SHP77 (cell line): Measurements from ENCODE around the gene DPYSL3.

ENCODE experiments used
- DNase-seq, 2 experiments: peaks; one replicate each; lab custom pipeline; 2025; lab: John Stamatoyannopoulos, UW

DPYSL3 gene

DNA sequence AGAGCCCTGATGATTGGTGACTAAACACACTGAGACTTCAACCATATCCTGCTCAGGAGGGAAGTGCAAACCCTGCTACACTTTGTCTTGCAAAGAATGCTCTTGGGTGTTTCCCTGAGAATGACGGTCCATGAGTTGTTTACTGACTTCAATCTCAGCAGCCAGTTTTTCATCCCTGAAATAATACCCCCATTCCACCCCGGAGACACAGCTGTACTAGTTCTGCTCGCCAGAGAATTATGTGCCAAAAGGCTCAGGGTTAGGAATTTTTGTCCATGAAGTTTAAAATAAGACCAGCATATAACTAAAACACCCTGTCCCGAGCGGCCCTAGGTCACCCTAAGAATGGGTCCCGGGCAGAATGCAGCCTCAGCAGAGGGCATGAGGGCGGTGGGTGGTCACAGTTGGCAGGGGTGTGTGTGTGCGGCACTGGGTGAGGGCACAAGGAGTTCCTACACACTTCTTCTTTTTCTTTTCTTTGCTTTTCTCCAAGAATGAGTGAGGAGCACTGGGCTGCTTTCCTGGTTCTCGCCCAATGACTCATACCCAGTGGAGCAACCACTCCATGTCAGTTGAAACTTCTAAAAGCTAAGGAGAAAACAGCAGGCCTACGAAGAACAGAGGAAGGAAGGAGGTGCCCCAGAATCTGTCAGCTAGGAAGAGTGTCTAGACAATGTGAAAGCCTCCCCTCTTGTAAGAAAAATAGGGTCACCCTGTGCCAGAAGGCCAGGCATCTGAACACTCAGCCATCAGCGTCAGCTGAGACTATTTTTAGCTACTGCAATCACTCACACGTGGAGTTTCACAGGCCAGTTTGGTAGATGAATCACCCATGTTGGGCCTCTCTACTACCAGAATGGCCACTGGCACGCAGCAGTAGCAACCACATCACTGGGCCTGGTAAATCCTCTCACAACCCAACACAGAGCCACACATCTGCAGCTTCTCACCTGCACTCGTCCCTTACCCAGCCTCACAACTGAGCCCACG lies 105.9 kb downstream of the DPYSL3 start:
- DNase-seq: no peak

DNA sequence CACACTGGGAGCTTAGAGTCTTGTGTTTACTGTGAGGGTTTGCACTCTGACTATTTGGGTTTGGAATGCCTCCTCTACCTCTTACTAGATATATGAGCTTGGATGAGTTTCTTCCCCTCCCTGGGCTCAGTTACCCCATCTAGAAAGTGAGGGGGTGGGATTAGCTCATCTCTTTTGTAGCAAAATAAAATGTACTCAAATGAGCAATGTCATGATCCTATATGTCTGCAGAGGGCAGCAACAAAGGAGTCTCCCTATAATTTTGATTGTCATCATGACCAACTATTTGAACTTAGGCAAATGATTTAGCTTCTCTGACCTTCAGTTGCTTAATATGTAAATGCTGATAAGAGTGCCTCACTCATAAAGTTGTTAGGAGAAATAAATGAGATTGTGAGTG lies 109.0 kb downstream of the DPYSL3 start:
- DNase-seq: no peak

DNA sequence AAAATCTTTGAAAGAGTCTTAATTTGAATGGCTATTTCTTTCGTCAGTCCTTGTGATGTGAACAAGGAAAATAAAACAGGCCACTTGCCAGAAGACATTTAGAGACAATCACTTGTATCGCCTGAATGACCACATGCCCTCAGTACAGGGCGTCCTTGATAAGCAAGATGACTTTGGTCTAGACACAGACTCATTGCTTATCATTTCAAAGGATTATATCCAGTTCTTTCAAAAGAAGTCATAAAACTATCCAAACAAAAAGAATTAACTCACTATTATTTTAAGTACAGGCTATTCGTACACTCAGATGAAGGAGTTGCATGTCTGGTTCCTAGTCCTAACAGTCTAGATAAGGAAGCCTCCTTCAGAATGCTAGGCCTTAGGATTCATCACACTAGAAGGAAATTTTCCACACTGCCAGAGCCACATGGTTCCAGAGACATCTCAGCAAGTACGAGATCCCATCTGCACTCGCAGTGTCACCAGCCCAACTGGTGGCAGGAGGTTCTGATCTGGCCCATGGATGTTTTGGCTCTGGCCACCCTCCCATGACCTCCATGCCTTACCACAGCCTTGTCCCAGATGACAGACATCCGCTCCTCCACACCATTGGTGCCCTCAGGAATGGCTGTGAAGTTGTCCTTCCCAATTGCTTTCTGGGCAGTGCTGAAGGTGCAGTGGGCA lies 109.6 kb downstream of the DPYSL3 start:
- DNase-seq: no peak

DNA sequence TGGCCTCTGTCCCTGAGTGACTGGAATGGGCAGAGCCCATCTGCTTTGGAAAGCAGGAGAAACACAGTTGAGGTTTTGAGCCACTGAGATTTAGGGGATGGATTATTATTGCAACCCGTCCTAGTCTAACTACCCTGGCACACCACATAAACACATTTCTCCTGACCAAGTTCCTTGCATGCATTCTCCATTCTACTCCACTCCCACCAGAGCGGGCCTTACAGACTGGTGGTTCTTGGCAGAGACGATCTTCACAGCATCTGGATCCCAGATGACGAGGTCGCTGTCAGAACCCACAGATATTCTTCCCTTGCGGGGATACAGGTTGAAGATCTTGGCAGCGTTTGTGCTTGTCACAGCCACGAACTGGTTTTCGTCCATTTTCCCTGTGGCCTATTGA lies 111.0 kb downstream of the DPYSL3 start:
- DNase-seq: no peak

DNA sequence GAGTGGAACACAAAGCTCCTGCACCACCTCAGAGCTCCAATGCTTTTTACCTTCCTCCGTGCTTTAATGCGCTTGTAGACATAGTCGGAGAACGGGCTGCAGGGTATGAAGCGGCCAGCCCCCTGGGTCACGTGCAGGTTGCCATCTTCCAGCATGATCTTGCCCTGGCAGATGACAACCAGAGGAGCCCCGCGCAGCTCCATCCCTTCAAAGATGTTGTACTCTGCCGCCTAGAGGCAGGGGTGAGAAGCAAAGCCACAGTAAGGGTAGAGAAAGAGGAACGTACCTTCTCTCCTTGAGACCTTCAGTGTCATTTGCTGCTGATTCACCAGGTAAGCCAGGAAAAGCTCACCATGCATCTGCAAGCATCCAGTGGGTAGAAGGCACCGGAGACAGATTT lies 112.3 kb downstream of the DPYSL3 start:
- DNase-seq: no peak

DNA sequence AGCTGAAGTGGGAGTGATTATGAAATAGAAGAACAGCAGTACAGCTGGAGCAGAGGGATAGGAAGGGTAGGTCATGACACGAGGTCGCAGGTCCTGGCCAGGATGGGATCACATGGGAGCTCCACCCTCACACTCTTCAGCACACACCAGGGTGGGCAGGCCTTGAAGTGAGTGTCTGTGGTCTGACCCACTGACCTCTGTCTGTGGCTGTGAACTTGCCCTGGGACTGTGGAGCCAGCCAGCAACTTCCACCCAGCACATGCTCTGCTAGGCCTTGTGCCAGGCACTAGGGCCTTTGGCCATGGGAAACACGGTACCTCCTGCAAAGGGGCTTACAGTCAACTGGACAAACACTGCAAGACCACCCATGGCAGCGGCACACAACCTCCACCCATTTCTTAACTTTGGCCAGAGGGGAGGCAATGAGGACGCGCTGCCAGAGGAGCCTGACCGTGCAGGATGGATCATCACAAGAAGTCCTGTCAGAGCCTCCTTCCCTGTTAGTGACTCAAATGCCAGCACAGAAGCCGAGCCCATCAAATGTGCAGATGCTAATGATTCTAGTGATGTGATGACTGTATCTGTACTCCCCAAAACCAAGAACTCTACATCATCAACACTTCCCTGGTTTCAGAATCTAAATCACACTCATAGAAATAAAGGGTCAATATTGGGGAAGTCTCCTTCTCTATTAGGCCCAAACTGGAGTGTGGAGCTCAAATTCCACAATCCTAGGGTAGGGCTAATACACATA lies 113.6 kb downstream of the DPYSL3 start:
- no peak for DNase-seq

DNA sequence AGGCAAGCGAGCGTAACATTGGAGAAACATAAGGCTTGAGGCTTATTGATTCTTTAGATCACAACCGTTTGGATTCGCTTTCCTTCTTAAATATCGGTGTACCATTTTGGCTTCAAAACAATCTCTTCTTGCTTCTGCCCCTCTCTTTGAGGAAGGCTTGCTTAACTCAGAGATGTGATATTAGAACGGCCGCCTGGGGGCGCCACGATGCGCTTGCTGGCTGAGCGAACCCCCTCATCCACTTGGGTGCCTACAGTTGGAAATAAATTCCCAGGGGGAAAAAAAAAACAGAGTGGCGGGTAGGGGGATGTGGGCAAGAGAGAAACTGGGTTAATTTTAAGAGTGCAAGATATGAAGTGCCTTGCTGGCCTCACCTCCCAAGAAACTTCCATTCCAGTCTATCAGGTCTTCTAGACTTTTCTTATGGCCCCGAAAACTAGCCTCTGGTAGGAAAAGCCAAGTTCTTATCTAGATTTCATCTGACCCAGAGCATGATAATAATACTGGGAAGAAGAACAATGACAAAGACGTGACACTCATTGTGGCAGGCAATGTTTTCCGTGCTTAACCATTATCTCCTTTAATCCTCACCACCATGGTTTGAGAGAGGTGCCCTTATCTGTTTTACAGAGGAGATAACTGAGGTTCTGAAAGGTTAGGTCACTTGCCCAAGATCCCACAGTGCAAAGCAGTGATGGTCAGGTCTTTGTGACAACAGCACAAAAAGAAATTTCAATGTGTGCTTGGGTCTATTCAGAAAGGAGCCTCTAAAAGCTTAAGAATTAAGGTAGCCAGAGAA lies 115.8 kb downstream of the DPYSL3 start:
- no peak for DNase-seq

DNA sequence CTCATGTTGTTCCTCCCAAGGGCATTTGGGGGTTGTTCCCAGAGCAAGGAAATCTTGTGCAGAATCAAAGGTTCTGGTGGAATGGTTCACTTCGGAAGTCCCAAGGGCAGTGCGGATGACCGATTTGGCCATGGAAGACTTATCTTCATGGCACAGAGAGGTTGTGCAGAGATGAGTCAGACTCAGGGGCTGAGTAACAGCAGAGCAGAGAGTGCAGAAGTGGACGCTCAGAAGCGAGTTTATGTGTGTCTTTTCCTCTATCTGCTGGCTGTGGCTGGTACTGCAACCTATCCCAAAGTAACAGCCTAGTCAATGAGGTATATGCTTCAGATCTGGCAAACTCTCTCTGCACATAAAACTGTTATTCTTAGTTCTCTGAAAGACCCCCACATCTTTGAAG lies 118.1 kb downstream of the DPYSL3 start:
- peak in 1 of 2 experiments; percentile 9 for DNase-seq

DNA sequence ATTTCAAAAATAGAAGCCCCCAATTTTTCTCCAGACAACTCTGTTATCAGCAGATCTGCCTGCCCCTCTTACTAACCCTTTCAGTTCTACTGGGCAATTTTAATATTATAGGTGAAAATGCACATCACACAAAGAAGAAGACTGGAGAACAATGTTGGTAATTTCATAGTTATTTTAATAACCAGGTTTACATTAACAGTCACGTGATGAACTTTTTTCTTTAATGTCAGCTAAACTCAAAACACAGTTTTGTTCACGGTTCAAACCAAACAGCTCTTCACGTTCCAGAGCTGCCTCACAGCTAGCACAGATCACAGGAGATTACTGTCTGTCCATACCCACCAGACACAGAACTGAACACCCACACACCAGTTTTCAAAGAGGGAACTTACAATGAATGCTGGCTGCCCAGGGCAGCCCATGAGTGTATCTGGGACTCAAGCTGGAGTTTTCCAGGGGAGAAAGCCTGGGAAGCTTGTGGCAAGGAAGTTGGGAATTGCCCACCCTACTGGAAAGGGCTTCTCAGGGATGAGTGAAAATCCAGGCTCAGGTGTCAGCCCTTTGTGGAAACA lies 119.1 kb downstream of the DPYSL3 start:
- DNase-seq: no peak

DNA sequence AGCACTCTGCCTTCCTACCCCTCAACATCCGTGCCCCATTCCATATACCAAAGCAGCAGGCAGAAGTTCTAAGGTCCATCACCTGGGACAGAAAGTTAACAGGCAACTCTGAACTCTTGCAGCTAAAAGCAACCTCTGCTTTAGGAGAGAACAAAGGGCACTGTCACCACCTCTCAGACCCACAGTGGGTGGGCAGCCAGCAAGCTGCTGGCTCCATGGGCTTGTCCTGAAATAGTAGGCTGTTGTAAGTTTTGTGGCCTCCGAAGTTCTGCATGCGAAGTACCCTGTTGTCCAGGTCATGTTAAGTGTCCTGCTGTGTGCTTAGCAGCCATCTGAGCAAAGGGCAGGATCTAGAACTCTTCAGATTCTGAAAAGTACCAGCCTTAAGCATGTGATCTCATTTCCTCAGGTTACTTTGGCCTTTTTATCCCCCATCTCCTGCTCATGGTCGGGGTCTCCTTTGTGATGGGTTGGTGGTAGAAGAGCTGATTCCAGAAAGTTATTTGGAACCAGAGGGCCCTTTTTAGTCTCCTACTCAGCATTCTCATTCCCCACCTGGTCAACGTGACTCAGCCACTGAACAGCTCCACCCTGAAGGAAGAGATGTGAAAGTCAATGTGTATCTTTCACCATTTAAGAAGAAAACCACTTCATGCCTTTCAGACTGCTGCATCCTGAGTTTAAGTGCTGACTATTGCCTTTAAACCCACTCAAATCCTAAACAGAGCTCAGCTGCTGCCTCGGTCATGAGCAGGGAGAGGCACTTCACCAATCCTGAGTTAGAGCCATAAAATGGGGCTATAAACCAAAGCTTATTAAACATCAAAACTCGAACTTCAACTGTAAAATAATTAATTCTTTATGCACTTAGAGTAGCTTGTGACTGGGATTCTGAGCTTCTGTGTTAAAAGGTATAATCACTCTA lies 121.4 kb downstream of the DPYSL3 start:
- no peak for DNase-seq

DNA sequence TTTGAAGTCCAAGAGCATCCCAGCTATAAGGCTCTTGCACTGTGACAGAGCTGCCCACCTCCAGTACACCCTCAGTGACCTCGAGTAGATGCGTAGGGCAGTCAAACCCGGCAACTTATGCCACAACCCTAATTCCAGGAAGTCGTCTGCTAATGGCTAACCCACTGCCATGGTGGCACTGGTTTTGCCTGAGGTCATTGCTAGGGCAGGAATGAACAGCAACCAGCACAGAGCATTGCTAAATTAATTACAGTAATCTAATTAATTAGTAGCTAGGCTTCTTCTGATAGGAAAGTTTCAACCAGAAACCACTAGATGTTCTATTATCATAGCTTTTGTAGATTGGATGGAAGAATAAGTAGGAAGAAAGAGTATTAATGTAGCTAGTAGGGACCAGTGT lies 122.8 kb downstream of the DPYSL3 start:
- no peak for DNase-seq

DNA sequence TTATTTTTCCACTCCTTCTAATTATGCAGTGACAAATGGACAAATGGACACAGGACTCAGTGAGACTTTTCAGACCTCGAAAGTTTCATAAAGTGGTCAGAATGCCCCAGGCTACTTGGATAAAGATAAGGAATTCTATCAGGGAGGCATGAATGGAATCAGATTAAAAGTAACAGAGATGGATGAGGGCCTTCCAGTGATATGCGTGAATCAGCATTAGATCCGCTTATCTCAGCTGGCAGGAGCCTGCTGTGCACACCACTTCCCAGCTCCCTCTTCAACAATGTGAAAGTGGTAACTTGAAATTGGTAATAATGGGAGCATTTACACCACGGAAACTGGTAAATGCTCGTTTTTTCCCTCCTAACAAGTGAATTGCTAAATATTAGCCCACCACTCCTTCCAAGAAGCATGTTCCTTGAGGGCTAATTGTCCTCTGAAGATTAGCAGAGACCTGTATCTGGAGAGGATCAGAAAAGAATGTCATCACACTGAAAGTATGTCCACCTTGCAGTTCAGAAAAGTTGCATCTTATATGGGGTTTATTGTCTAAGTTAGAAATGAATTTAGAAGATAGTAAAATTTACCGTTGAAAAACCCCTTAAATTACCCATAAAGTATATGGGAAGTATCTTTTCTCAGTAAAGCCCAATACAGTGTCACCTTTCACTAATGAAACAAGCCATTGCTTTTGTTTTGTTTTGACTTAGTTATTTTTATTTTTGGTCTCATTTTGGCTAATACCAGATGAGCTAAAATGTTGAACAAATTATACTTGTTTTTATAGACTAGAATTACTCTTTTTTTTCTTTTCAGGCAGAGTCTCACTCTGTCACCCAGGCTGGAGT lies 125.3 kb downstream of the DPYSL3 start:
- no peak for DNase-seq

DNA sequence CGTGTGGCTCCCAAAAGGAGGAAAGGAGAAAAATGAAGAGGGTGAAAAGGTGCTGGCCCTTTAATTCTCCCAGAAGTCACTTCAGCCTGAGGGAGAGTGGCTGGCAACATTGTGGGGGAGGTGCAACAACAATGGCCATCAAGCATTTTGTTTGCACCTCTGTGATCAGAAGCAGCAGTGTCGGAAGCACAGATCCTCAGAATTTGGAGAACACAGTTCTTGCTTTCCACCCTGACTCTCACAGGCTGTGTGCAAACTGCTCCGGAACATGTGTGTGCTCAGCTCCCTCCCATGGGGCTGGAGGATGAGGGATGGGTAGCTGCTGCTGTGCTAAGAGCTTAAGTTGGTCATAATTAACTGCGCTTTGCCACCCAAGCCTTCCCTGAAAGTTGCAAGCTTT lies 127.1 kb downstream of the DPYSL3 start:
- no peak for DNase-seq

DNA sequence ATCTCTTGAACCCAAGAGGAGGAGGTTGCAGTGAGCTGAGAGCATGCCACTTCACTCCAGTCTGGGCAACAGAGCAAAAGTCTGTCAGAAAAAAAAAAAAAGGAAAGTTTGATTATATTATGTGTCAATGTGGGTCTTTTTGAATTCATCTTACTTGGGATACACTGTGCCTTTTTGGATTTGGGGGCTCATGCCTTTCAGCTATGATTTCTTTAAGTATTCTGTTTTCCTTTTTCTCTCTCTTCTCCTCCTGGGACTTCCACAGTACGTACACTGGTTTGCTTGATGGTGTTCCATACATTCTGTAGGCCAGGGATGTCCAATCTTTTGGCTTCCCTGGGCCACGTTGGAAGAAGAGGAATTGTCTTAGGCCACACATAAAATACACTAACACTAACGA lies 128.3 kb downstream of the DPYSL3 start:
- no peak for DNase-seq

DNA sequence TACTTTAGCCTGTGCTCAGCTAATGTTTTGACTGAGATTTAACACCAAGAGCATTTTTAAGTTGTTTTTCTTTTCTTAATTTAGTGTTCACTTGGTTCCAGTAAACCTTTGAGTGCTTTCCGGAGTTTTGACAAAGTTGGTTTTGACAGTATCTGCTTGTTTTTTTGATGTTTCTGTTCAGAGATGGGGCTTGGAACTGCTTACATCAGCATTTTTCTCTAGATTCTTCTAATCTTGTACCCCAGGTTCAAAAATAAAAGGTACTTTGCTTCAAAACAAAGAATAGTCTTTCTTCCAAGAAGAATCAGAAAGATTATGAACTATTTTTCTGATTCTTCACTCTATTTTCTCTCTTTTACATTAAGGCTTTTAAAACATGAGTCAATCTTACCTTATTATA lies 132.2 kb downstream of the DPYSL3 start:
- DNase-seq: no peak

DNA sequence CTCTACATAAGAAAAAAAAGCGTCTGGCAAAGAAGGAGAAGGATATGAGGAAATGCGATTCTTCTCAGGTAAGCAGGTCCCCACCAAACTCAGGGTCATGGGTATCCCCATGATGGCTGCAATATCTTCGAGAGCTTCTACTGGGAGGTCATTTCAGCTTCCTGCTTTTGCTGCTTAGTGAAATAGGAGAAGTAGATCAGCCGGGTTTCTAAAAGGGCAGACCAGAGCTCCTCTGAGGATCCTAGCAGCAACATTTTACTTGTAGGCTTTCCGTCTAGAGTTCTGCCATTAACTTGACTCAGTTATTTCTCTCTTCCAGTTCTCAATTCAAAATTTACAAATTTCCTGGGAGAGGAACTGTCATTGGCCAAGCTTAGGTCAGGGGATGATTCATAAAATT lies 134.7 kb downstream of the DPYSL3 start:
- DNase-seq: no peak

DNA sequence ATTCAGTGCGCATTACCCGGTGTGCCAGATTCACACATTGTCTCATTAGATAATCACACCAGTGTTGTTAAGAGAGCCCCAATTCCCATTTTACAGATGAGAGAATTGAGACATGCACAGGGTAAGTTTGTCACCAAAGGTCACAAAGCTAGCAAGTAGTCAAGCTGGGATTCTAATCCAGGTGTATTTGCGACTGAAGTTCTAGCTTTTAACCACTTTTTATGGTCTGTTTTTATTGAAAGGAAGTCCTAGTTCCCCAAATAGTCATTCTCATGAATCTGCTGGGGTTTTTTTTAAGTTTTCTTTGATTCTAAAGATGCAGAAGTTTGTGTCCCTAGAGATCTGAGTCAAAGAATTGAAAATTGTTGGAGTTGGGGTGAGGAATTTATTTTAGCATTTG lies 136.5 kb downstream of the DPYSL3 start:
- no peak for DNase-seq

DNA sequence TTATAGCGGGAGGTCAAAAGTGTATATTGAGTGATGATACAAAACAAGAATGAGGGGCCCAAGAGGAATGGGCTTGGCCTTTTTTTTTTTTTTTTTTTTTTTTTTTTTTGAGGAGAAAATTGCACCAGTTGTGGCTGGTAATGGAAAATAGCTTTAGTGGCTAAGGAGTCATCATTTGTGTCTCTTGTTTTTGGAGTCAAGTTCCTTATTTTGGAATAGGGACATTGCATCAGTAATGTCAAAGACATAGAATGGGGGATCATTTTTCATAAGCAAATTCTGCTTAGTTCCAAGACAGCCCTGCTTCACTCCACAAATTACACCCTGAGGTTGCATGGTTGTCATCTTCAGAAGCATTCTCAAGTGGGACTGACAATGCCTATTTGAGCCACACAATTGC lies 137.7 kb downstream of the DPYSL3 start:
- DNase-seq: no peak

DNA sequence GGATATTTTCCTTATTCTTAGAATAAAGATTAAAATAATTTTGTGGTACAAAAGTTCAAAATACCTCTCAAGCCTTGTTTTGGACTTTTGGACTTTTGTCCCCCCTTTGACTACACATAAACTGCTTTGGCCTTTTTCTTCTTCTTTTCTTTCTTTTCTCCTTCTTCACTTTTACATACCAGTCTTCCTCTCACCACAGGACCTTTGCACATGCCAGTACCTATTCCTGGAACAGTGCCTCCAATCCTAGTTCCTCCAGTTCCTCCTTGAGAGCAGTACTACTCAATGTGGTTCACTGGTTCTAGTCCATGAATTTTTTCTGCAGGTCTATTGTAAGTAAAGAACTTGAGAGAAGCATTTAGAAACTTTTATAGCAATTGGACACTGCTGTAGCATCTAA lies 138.6 kb downstream of the DPYSL3 start:
- no peak for DNase-seq
